Vagina (tissue), 2 donors: ENCODE data around the gene BEGAIN. TPM values are rescaled to one million over a fixed set of nuclear protein-coding genes. Genes with fewer than 3 reads are reported as not detected.

Experiments
- DNase-seq, 2 donors: peaks; one replicate each; pipeline ENCODE4 v3.0.0-alpha.2; 2017; ENCODE audit errors: extremely low spot score in 2 of 2
- H3K27ac ChIP-seq: fragments of 200-600 bp; sonication (generic); one replicate; pipeline ENCODE4 v1.5.1; 2019
- H3K27me3 ChIP-seq: fragments of 200-600 bp; sonication (generic); one replicate; pipeline ENCODE4 v1.5.1; 2019
- H3K36me3 ChIP-seq, 2 donors: fragments of 200-600 bp; sonication (generic); one replicate each; pipeline ENCODE4 v1.5.1; 2017 to 2019
- H3K4me1 ChIP-seq: fragments of 200-600 bp; sonication (generic); one replicate; pipeline ENCODE4 v1.5.1; 2019
- H3K4me3 ChIP-seq, 2 donors: fragments of 200-600 bp; sonication (generic); 1 replicate in 1 of 2; 2 replicates in 1 of 2; pipeline ENCODE4 v1.5.1; 2016 to 2019
- H3K9me3 ChIP-seq: fragments of 200-600 bp; sonication (generic); one replicate; pipeline ENCODE4 v1.5.1; 2019
- POLR2A ChIP-seq, 2 donors: fragments of 450-650 bp; IDR thresholded peaks; one replicate each; pipeline ENCODE4 v1.6.1; 2017; ENCODE audit warnings: antibody characterized with exemption in 2 of 2, mild to moderate bottlenecking in 2 of 2, moderate library complexity in 2 of 2
- POLR2AphosphoS5 ChIP-seq, 2 donors: sonication (generic); formaldehyde crosslinking; IDR thresholded peaks; one replicate each; pipeline ENCODE4 v1.9.0; 2017; ENCODE audit warnings: antibody characterized with exemption in 2 of 2, mild to moderate bottlenecking in 2 of 2, low read depth in 1 of 2; ENCODE audit not compliant: insufficient read depth in 1 of 2
- intact Hi-C: fragments of 100-400 bp; cut with DNase I; formaldehyde crosslinking; loops from one replicate; pipeline ENCODE4 v1.15.1; 2023
- total RNA-seq: library from RNA; depleted of rRNA; stranded (reverse); fragments of >200 nt; gene quantifications from one replicate; pipeline ENCODE4 v1.2.3, GENCODE V29; 2016
- TF ChIP-seq, protein P1 (sequence below), 3 experiments: fragments of 450-650 bp in 2 of 3; fragments of 200-600 bp in 1 of 3; sonication (generic) in 1 of 3; IDR thresholded peaks; one replicate each; pipeline ENCODE4 v1.5.1; 2017 to 2019; ENCODE audit warnings: antibody characterized with exemption in 3 of 3, mild to moderate bottlenecking in 2 of 3, moderate library complexity in 2 of 3

BEGAIN gene
- total RNA-seq, 1 donor from 2014 or later = 3.4 TPM

DNA sequence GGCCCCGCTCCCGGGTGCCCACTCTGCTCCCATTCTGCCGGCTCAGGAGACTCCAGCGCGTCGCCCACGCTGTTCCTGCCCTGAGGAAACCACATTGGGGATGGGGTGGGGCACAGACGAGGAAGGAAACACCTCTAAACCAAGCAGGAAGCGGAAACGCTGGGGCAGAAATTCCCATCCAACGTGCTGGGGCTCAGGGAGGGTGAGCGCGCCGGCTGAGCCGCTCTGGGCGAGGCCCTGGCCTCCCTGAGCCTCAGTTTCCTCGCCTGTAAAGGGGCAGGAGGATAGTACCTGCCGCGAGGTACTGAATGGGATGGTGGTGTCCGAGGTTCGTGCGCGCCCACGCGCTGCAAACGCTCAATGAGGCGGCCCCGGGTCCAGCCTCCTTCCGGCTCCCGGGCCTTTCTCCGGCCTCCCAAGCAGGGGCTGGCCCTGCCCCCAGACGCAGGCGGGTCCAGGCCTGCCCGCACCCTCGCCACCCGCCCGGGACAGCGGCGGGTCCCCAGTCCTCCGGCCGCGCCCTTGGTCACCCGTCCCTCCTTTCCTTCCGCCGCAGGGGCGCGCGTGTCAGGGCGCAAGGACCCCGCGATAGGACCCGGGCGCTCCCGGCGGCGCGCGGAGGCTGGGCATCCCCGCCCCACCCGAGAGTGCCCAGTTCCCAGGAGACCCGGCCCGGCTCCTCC lies 673 bp downstream of the BEGAIN start:
- H3K9me3 ChIP-seq = no peaks in the 10 kb centered on the region
- no peak for DNase-seq
- TF ChIP-seq, protein P1, sequence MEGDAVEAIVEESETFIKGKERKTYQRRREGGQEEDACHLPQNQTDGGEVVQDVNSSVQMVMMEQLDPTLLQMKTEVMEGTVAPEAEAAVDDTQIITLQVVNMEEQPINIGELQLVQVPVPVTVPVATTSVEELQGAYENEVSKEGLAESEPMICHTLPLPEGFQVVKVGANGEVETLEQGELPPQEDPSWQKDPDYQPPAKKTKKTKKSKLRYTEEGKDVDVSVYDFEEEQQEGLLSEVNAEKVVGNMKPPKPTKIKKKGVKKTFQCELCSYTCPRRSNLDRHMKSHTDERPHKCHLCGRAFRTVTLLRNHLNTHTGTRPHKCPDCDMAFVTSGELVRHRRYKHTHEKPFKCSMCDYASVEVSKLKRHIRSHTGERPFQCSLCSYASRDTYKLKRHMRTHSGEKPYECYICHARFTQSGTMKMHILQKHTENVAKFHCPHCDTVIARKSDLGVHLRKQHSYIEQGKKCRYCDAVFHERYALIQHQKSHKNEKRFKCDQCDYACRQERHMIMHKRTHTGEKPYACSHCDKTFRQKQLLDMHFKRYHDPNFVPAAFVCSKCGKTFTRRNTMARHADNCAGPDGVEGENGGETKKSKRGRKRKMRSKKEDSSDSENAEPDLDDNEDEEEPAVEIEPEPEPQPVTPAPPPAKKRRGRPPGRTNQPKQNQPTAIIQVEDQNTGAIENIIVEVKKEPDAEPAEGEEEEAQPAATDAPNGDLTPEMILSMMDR (IDR thresholded peaks at IDR 0.05) = no peak
- TF ChIP-seq POLR2AphosphoS5 (IDR thresholded peaks at IDR 0.05; ENCODE audit: insufficient read depth in 1 of 2, low read depth in 1 of 2) = no peak
- no peak for TF ChIP-seq POLR2A (IDR thresholded peaks at IDR 0.05)
- H3K4me3 ChIP-seq = peak overlapping the region; percentile 36 to 47
- intact Hi-C loops = no loop called here
- peaks cover 13% of the 10 kb centered on the region for H3K4me1 ChIP-seq
- no peaks in the 10 kb centered on the region for H3K27me3 ChIP-seq
- no peaks in the 10 kb centered on the region for H3K36me3 ChIP-seq
- no peak overlapping the region for H3K27ac ChIP-seq

DNA sequence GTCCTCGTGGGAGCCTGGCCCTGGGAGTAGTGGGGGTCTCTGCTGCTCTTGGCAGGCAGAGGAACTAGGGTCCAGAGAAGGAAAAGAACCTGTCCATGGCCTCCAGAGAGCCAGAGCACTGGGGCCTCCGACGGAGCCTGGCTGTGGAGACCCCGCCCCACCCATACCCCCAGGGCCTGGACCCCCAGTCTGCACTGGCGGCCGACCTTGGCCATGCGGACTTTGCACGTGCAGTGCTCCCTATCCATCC lies 1.1 kb downstream of the BEGAIN start:
- no peaks in the 10 kb centered on the region for H3K27me3 ChIP-seq
- TF ChIP-seq, protein P1 (IDR thresholded peaks at IDR 0.05) = no peak
- TF ChIP-seq POLR2A (IDR thresholded peaks at IDR 0.05) (no peak), POLR2AphosphoS5 (IDR thresholded peaks at IDR 0.05; ENCODE audit: insufficient read depth in 1 of 2, low read depth in 1 of 2) (no peak)
- intact Hi-C loops = no loop called here
- no peaks in the 10 kb centered on the region for H3K9me3 ChIP-seq
- peak overlapping the region in 1 of 2 donors; percentile 36 for H3K4me3 ChIP-seq
- H3K36me3 ChIP-seq = no peaks in the 10 kb centered on the region
- peaks cover 13% of the 10 kb centered on the region for H3K4me1 ChIP-seq
- H3K27ac ChIP-seq = no peak overlapping the region
- no peak for DNase-seq

DNA sequence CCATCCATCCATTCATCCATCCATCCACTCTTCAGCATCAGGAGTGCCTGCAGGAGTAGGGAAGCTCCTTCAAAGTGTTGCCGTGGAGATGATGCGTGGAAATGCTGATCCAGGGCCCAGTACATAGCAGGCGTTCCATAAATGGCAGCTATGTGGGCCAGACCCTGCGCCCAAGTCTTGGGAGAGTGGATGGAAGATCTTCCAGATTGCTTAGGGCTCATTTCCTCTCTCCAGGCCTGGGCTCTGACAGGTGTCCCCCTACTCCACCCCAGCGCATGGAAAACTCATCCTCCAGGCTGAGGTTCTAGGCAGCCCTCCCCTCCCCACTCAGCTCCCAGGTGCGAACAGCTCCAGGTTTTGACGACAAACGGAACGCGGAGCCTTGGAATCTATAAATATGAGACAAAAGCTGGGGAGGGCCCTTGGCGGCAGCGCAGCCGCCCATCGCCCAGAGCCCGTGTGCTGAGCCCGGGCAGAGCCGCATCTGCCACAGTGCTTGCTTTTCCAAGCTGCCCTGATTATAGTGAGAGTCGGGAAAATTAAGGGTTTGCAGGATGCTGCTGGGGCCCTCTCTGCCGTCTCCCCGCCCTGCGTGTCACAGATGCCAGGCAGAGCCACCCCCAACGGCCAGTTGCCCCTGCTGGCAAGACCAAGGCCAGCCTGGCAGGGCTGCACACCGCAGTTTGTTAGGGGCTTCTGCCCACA lies 1.6 kb downstream of the BEGAIN start:
- no peaks in the 10 kb centered on the region for H3K36me3 ChIP-seq
- H3K4me3 ChIP-seq = no peak overlapping the region
- H3K9me3 ChIP-seq = no peaks in the 10 kb centered on the region
- DNase-seq = no peak
- peaks cover 13% of the 10 kb centered on the region for H3K4me1 ChIP-seq
- TF ChIP-seq POLR2AphosphoS5 (IDR thresholded peaks at IDR 0.05; ENCODE audit: insufficient read depth in 1 of 2, low read depth in 1 of 2) (no peak), POLR2A (IDR thresholded peaks at IDR 0.05) (no peak)
- TF ChIP-seq, protein P1 (IDR thresholded peaks at IDR 0.05) = no peak
- intact Hi-C loops = no loop called here
- no peaks in the 10 kb centered on the region for H3K27me3 ChIP-seq
- no peak overlapping the region for H3K27ac ChIP-seq

DNA sequence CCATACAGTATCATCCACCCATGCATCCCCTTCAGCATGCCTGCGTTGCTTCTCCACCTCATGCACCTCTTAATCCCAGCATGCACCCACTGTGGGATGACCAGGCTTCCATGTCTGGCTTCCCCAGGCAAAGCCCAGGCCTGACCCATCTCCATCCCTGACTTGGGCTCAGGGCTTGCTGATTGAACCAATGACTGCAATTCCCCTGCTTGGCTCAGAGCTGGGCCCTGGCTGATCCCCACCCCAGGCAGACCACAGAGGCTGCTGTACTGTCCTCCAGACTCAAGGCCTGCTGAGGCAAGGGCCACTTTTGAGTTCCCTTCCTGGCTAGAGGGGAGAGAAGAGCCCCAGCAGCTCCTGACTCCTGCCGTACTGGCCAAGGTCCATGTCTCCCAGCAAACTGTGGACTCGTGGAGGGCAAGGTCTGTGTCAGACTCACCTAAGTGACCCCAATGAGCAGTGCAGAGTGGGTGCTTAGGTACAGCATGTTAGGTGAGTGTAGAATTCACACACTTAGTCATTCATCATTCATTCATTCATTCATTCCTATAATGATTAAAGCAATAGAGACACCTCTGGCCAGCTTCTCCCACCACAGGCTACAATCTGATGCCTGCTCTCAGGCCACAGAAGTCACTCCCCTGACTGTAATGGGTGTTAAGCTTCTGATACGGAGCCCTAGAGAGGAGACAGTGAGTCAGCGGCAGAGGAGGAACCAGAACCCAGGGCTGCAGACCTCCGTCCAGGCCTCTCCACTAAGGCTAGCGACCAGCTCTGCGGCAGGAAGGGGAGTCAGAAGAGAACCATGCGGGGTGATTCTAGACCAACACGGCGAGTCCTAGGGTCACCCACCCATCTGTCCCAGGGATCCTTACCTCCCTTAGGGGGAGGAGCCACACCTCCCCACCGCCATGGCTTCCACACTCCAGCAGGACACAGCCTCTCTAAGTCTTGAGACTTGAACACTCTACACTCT lies 2.9 kb downstream of the BEGAIN start:
- TF ChIP-seq, protein P1 (IDR thresholded peaks at IDR 0.05) = no peak
- TF ChIP-seq POLR2A (IDR thresholded peaks at IDR 0.05) (no peak), POLR2AphosphoS5 (IDR thresholded peaks at IDR 0.05; ENCODE audit: insufficient read depth in 1 of 2, low read depth in 1 of 2) (no peak)
- Histone ChIP-seq H3K9me3 (no peaks in the 10 kb centered on the region), H3K4me1 (peaks cover 13% of the 10 kb centered on the region), H3K27me3 (no peaks in the 10 kb centered on the region), H3K36me3 (no peaks in the 10 kb centered on the region), H3K27ac (no peak overlapping the region), H3K4me3 (no peak overlapping the region)
- no peak for DNase-seq
- intact Hi-C loops = no loop called here
